ENCODE data around the gene WDR89. TPM values are rescaled to one million over a fixed set of nuclear protein-coding genes. Genes with fewer than 3 reads are reported as not detected.

WDR89 gene
- total RNA-seq, 1 donor from 2014 or later, result 15.3 TPM

GRCh38 chr14:63563370-63564026, 78.2 kb downstream of the WDR89 start:
- Mint-ChIP-seq H3K4me3 (ENCODE audit: unreplicated experiment) (no peak overlapping the region), H3K9me3 (ENCODE audit: unreplicated experiment) (no peaks in the 10 kb centered on the region), H3K27me3 (ENCODE audit: unreplicated experiment) (peaks cover 2% of the 10 kb centered on the region), H3K27ac (ENCODE audit: unreplicated experiment) (no peak overlapping the region), H3K36me3 (ENCODE audit: low read depth, unreplicated experiment) (no peaks in the 10 kb centered on the region), H3K4me1 (ENCODE audit: unreplicated experiment) (no peaks in the 10 kb centered on the region)
- no peak for DNase-seq (ENCODE audit: low spot score)
- TF ChIP-seq CTCF (IDR thresholded peaks at IDR 0.05; ENCODE audit: unreplicated experiment), result no peak

- no peaks in the 10 kb centered on the region for H3K9me3 Mint-ChIP-seq (ENCODE audit: unreplicated experiment)
- H3K36me3 Mint-ChIP-seq (ENCODE audit: low read depth, unreplicated experiment), result no peaks in the 10 kb centered on the region
- no peak for TF ChIP-seq CTCF (IDR thresholded peaks at IDR 0.05; ENCODE audit: unreplicated experiment)
- peaks cover 2% of the 10 kb centered on the region for H3K27me3 Mint-ChIP-seq (ENCODE audit: unreplicated experiment)
- H3K4me1 Mint-ChIP-seq (ENCODE audit: unreplicated experiment), result no peaks in the 10 kb centered on the region
- no peak for DNase-seq (ENCODE audit: low spot score)
- H3K4me3 Mint-ChIP-seq (ENCODE audit: unreplicated experiment), result no peak overlapping the region
- no peak overlapping the region for H3K27ac Mint-ChIP-seq (ENCODE audit: unreplicated experiment)
Measured at GRCh38 chr14:63562405-63562804, 79.3 kb downstream of the WDR89 start.

- Mint-ChIP-seq H3K9me3 (ENCODE audit: unreplicated experiment) (no peaks in the 10 kb centered on the region), H3K4me1 (ENCODE audit: unreplicated experiment) (no peaks in the 10 kb centered on the region), H3K4me3 (ENCODE audit: unreplicated experiment) (no peak overlapping the region), H3K36me3 (ENCODE audit: low read depth, unreplicated experiment) (no peaks in the 10 kb centered on the region), H3K27me3 (ENCODE audit: unreplicated experiment) (no peaks in the 10 kb centered on the region), H3K27ac (ENCODE audit: unreplicated experiment) (no peak overlapping the region)
- no peak for DNase-seq (ENCODE audit: low spot score)
- TF ChIP-seq CTCF (IDR thresholded peaks at IDR 0.05; ENCODE audit: unreplicated experiment), result no peak
Measured at GRCh38 chr14:63555572-63555971, 86.1 kb downstream of the WDR89 start.

- Mint-ChIP-seq H3K4me3 (ENCODE audit: unreplicated experiment) (no peak overlapping the region), H3K9me3 (ENCODE audit: unreplicated experiment) (no peaks in the 10 kb centered on the region), H3K27me3 (ENCODE audit: unreplicated experiment) (no peaks in the 10 kb centered on the region), H3K36me3 (ENCODE audit: low read depth, unreplicated experiment) (no peaks in the 10 kb centered on the region), H3K4me1 (ENCODE audit: unreplicated experiment) (peaks cover 2% of the 10 kb centered on the region), H3K27ac (ENCODE audit: unreplicated experiment) (no peak overlapping the region)
- no peak for DNase-seq (ENCODE audit: low spot score)
- no peak for TF ChIP-seq CTCF (IDR thresholded peaks at IDR 0.05; ENCODE audit: unreplicated experiment)
Measured at GRCh38 chr14:63551332-63551731, 90.3 kb downstream of the WDR89 start.

- H3K36me3 Mint-ChIP-seq (ENCODE audit: low read depth, unreplicated experiment), result no peaks in the 10 kb centered on the region
- peaks cover 3% of the 10 kb centered on the region for H3K27me3 Mint-ChIP-seq (ENCODE audit: unreplicated experiment)
- no peaks in the 10 kb centered on the region for H3K9me3 Mint-ChIP-seq (ENCODE audit: unreplicated experiment)
- DNase-seq (ENCODE audit: low spot score), result no peak
- no peak overlapping the region for H3K4me3 Mint-ChIP-seq (ENCODE audit: unreplicated experiment)
- no peak for TF ChIP-seq CTCF (IDR thresholded peaks at IDR 0.05; ENCODE audit: unreplicated experiment)
- peaks cover 6% of the 10 kb centered on the region for H3K4me1 Mint-ChIP-seq (ENCODE audit: unreplicated experiment)
- no peak overlapping the region for H3K27ac Mint-ChIP-seq (ENCODE audit: unreplicated experiment)
Measured at GRCh38 chr14:63547798-63548335, 93.8 kb downstream of the WDR89 start.
